Measurements from ENCODE around the gene ECSCR.

- TF ChIP-seq, protein P1, sequence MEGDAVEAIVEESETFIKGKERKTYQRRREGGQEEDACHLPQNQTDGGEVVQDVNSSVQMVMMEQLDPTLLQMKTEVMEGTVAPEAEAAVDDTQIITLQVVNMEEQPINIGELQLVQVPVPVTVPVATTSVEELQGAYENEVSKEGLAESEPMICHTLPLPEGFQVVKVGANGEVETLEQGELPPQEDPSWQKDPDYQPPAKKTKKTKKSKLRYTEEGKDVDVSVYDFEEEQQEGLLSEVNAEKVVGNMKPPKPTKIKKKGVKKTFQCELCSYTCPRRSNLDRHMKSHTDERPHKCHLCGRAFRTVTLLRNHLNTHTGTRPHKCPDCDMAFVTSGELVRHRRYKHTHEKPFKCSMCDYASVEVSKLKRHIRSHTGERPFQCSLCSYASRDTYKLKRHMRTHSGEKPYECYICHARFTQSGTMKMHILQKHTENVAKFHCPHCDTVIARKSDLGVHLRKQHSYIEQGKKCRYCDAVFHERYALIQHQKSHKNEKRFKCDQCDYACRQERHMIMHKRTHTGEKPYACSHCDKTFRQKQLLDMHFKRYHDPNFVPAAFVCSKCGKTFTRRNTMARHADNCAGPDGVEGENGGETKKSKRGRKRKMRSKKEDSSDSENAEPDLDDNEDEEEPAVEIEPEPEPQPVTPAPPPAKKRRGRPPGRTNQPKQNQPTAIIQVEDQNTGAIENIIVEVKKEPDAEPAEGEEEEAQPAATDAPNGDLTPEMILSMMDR (IDR thresholded peaks at IDR 0.05): no peak
- no peak for TF ChIP-seq POLR2A (IDR thresholded peaks at IDR 0.05)
Observed at GRCh38 chr5:139495638-139496435, 33.3 kb upstream of the ECSCR start.

All from testis (tissue), 2 donors.